ENCODE results near the gene BRINP1. TPM values are rescaled to one million over a fixed set of nuclear protein-coding genes. Genes with fewer than 3 reads are reported as not detected.

The BRINP1 gene
- total RNA-seq, 1 experiment from 2014 or later = not detected

DNA sequence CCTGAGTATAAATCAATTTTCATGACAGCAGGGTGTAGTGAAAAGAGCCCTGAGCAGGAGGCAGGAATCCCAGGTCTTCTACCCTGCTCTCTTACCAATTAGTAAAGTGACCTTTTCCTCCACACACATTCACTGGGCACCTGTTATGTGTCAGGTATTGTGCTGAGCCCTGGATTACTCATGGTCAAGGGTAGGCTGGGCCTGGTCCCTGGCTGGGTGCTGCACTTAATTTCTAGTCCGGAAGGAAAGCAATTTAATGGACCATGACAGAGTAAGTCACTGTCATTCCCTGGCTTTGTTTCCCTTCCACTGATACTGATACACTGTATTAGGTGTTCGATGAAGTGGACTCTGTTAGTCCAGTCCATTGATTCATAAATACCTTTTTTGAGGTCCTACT, 29.1 kb upstream of the BRINP1 start:
- CTCF ChIA-PET = no interaction called here
- H3K36me3 ChIP-seq (ENCODE audit: insufficient read depth, low read length, poor library complexity, severe bottlenecking) = no peaks in the 10 kb centered on the region
- no peak for DNase-seq (ENCODE audit: low spot score)
- H3K27me3 ChIP-seq (replicated peaks; ENCODE audit: insufficient read depth, low read depth, low read length, poor library complexity) = no peaks in the 10 kb centered on the region
- POLR2A ChIA-PET (ENCODE audit: low non-redundant PET) = no interaction called here
- BruUV-seq (replicated peaks) = no TSS peak
- no peak overlapping the region for H3K27ac ChIP-seq (ENCODE audit: low read depth, low read length, poor library complexity, severe bottlenecking)
- H3K9me3 ChIP-seq (ENCODE audit: low read depth, low read length, poor library complexity, severe bottlenecking) = no peaks in the 10 kb centered on the region
- H3K4me3 ChIP-seq (ENCODE audit: low read depth, low read length, poor library complexity, severe bottlenecking) = no peak overlapping the region
- no peaks in the 10 kb centered on the region for H3K4me1 ChIP-seq (ENCODE audit: insufficient read depth, low read length, poor library complexity, severe bottlenecking)
- intact Hi-C loops (cut with micrococcal nuclease; ENCODE audit: unreplicated experiment) = no loop called here
- TF ChIP-seq, protein P1, sequence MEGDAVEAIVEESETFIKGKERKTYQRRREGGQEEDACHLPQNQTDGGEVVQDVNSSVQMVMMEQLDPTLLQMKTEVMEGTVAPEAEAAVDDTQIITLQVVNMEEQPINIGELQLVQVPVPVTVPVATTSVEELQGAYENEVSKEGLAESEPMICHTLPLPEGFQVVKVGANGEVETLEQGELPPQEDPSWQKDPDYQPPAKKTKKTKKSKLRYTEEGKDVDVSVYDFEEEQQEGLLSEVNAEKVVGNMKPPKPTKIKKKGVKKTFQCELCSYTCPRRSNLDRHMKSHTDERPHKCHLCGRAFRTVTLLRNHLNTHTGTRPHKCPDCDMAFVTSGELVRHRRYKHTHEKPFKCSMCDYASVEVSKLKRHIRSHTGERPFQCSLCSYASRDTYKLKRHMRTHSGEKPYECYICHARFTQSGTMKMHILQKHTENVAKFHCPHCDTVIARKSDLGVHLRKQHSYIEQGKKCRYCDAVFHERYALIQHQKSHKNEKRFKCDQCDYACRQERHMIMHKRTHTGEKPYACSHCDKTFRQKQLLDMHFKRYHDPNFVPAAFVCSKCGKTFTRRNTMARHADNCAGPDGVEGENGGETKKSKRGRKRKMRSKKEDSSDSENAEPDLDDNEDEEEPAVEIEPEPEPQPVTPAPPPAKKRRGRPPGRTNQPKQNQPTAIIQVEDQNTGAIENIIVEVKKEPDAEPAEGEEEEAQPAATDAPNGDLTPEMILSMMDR (conservative IDR thresholded peaks at IDR 0.05; ENCODE audit: low read depth, low read length) = no peak
- TF ChIP-seq EZH2 (IDR thresholded peaks at IDR 0.05; ENCODE audit: borderline replicate concordance, low read depth, low read length, poor library complexity, severe bottlenecking) = no peak

DNA sequence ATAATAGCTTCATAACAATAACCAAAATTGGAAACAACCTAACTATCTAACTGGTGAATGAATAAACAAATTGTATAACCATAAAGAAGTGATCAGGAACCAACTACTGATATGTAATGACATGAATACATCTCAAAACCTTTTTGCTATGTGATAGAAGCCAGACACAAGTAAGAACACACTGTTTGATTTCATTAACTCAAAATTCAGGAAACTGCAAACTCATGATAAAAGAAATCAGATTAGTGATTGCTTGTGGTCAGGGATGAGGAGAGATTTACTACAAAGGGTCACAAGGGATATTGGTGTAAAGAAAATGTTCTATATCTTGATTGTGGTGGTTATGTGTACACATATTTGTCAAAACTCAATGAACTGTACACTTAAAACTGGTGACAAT, 22.6 kb upstream of the BRINP1 start:
- no TSS peak for BruUV-seq (replicated peaks)
- intact Hi-C loops (cut with micrococcal nuclease; ENCODE audit: unreplicated experiment) = no loop called here
- CTCF ChIA-PET = no interaction called here
- DNase-seq (ENCODE audit: low spot score) = no peak
- H3K4me3 ChIP-seq (ENCODE audit: low read depth, low read length, poor library complexity, severe bottlenecking) = no peak overlapping the region
- H3K4me1 ChIP-seq (ENCODE audit: insufficient read depth, low read length, poor library complexity, severe bottlenecking) = no peaks in the 10 kb centered on the region
- TF ChIP-seq EZH2 (IDR thresholded peaks at IDR 0.05; ENCODE audit: borderline replicate concordance, low read depth, low read length, poor library complexity, severe bottlenecking) = no peak
- TF ChIP-seq, protein P1 (conservative IDR thresholded peaks at IDR 0.05; ENCODE audit: low read depth, low read length) = no peak
- H3K36me3 ChIP-seq (ENCODE audit: insufficient read depth, low read length, poor library complexity, severe bottlenecking) = no peaks in the 10 kb centered on the region
- no peak overlapping the region for H3K27ac ChIP-seq (ENCODE audit: low read depth, low read length, poor library complexity, severe bottlenecking)
- H3K27me3 ChIP-seq (replicated peaks; ENCODE audit: insufficient read depth, low read depth, low read length, poor library complexity) = peaks cover 3% of the 10 kb centered on the region
- H3K9me3 ChIP-seq (ENCODE audit: low read depth, low read length, poor library complexity, severe bottlenecking) = no peaks in the 10 kb centered on the region
- POLR2A ChIA-PET (ENCODE audit: low non-redundant PET) = no interaction called here

DNA sequence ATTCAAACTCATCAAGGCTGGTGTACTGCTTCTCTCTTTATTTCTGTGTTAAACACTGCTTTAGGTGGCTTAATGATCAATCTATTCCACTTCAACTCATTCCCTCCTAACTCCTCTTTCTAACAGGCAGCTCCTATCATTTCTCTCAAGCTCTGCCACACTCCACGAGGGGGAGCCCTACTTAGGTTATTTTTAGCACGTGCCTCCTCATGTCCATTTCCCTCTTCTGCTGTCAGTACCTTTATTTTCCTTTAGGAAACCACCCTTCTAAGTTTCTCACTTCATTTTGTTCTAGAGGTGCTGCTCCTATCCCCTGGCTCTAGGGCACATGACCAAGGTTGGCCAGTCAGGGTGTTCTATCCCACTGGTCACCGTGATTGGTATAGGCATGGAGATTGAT, 6.7 kb upstream of the BRINP1 start:
- intact Hi-C loops (cut with micrococcal nuclease; ENCODE audit: unreplicated experiment) = loop anchor here (5.0 kb wide), 1 partner anchor 971 kb away; no protein-coding TSS in a partner anchor
- Histone ChIP-seq H3K27ac (ENCODE audit: low read depth, low read length, poor library complexity, severe bottlenecking) (no peak overlapping the region), H3K27me3 (replicated peaks; ENCODE audit: insufficient read depth, low read depth, low read length, poor library complexity) (peaks cover 9% of the 10 kb centered on the region), H3K9me3 (ENCODE audit: low read depth, low read length, poor library complexity, severe bottlenecking) (no peaks in the 10 kb centered on the region), H3K4me1 (ENCODE audit: insufficient read depth, low read length, poor library complexity, severe bottlenecking) (no peaks in the 10 kb centered on the region), H3K36me3 (ENCODE audit: insufficient read depth, low read length, poor library complexity, severe bottlenecking) (no peaks in the 10 kb centered on the region), H3K4me3 (ENCODE audit: low read depth, low read length, poor library complexity, severe bottlenecking) (no peak overlapping the region)
- peak; percentile 60 for DNase-seq (ENCODE audit: low spot score)
- ChIA-PET POLR2A (ENCODE audit: low non-redundant PET) (no interaction called here), CTCF (no interaction called here)
- BruUV-seq (replicated peaks) = no TSS peak
- TF ChIP-seq, protein P1 (conservative IDR thresholded peaks at IDR 0.05; ENCODE audit: low read depth, low read length) = peak; percentile 54
- TF ChIP-seq EZH2 (IDR thresholded peaks at IDR 0.05; ENCODE audit: borderline replicate concordance, low read depth, low read length, poor library complexity, severe bottlenecking) = no peak
